Gastroesophageal sphincter (tissue), 3 donors: ENCODE measurements around the gene MYBPH.

Experiments
- EP300 ChIP-seq: sonication (generic); formaldehyde crosslinking; IDR thresholded peaks from one replicate; pipeline ENCODE4 v1.6.1; 2017; ENCODE audit warnings: antibody characterized with exemption, mild to moderate bottlenecking
- POLR2A ChIP-seq, 2 donors: fragments of 450-650 bp; IDR thresholded peaks; one replicate each; pipeline ENCODE4 v1.6.1; 2017; ENCODE audit warnings: antibody characterized with exemption in 2 of 2, mild to moderate bottlenecking in 2 of 2, moderate library complexity in 1 of 2
- POLR2AphosphoS5 ChIP-seq: sonication (generic); formaldehyde crosslinking; IDR thresholded peaks from one replicate; pipeline ENCODE4 v1.6.1; 2017; ENCODE audit warnings: antibody characterized with exemption
- TF ChIP-seq, protein P1 (sequence below), 4 experiments: fragments of 200-600 bp in 2 of 4; fragments of 450-650 bp in 2 of 4; sonication (generic) in 1 of 4; IDR thresholded peaks; one replicate each; pipeline ENCODE4 v1.5.1; 2017 to 2019; ENCODE audit warnings: antibody characterized with exemption in 4 of 4, mild to moderate bottlenecking in 2 of 4, moderate library complexity in 2 of 4

DNA sequence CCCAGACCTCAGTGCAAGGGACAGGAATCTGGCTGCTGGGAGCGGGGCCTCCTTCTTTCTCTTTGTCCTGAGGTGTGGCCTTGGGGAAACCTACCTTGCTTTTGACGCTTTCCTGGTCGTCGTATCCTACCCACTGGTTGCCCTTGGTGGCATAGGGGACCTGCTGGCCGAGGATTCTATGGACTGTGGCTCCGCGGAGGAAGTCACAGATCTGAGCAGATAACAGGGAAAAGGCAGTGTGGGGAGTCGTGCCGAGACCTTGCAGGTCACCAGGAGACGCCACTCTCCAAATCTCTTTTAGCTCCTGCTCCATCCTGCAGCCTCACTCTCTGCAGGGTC lies 4.0 kb upstream of the MYBPH start:
- TF ChIP-seq, protein P1, sequence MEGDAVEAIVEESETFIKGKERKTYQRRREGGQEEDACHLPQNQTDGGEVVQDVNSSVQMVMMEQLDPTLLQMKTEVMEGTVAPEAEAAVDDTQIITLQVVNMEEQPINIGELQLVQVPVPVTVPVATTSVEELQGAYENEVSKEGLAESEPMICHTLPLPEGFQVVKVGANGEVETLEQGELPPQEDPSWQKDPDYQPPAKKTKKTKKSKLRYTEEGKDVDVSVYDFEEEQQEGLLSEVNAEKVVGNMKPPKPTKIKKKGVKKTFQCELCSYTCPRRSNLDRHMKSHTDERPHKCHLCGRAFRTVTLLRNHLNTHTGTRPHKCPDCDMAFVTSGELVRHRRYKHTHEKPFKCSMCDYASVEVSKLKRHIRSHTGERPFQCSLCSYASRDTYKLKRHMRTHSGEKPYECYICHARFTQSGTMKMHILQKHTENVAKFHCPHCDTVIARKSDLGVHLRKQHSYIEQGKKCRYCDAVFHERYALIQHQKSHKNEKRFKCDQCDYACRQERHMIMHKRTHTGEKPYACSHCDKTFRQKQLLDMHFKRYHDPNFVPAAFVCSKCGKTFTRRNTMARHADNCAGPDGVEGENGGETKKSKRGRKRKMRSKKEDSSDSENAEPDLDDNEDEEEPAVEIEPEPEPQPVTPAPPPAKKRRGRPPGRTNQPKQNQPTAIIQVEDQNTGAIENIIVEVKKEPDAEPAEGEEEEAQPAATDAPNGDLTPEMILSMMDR (IDR thresholded peaks at IDR 0.05): no peak
- no peak for TF ChIP-seq EP300
- no peak for TF ChIP-seq POLR2A (IDR thresholded peaks at IDR 0.05)
- no peak for TF ChIP-seq POLR2AphosphoS5
